GM23338 (cell line): ENCODE measurements around the gene PKD1L1. TPM values are rescaled to one million over a fixed set of nuclear protein-coding genes. Genes with fewer than 3 reads are reported as not detected.

Source experiments
- ATAC-seq: fragments of 200-7000 bp; cut with Tn5 transposase; 3 replicates; pipeline ENCODE4 v1.9.1; 2020
- DNase-seq: peaks from one replicate; pipeline ENCODE4 v3.0.0-alpha.2; 2015; ENCODE audit warnings: low spot score
- H2AFZ ChIP-seq: fragments of 200-600 bp; sonication (generic); 2 replicates; pipeline ENCODE4 v1.8.0; 2016; ENCODE audit warnings: antibody characterized with exemption, mild to moderate bottlenecking, moderate library complexity
- H3F3A ChIP-seq: fragments of 200-600 bp; sonication (generic); replicated peaks from 2 replicates; pipeline ENCODE4 v1.8.0; 2017; ENCODE audit warnings: antibody characterized with exemption, mixed run types, low read depth
- H3K27ac ChIP-seq: fragments of 200-600 bp; sonication (generic); 2 replicates; pipeline ENCODE4 v1.6.1; 2016; ENCODE audit warnings: low read depth
- H3K27me3 ChIP-seq: fragments of 200-600 bp; sonication (generic); 2 replicates; pipeline ENCODE4 v1.8.0; 2016; ENCODE audit warnings: mild to moderate bottlenecking, mixed run types, moderate library complexity; ENCODE audit not compliant: insufficient read depth
- H3K36me3 ChIP-seq: fragments of 200-600 bp; sonication (generic); 2 replicates; pipeline ENCODE4 v1.8.0; 2016; ENCODE audit warnings: mild to moderate bottlenecking; ENCODE audit not compliant: insufficient read depth
- H3K4me1 ChIP-seq: fragments of 200-600 bp; sonication (generic); 2 replicates; pipeline ENCODE4 v1.8.0; 2016; ENCODE audit warnings: mild to moderate bottlenecking, moderate library complexity; ENCODE audit not compliant: insufficient read depth
- H3K4me2 ChIP-seq: fragments of 200-600 bp; sonication (generic); 2 replicates; pipeline ENCODE4 v1.7.1; 2017; ENCODE audit warnings: mixed run types
- H3K4me3 ChIP-seq: fragments of 200-600 bp; sonication (generic); 2 replicates; pipeline ENCODE4 v1.6.1; 2016; ENCODE audit warnings: mixed run types
- H3K79me2 ChIP-seq: fragments of 200-600 bp; sonication (generic); replicated peaks from 2 replicates; pipeline ENCODE4 v1.8.0; 2017; ENCODE audit warnings: mild to moderate bottlenecking; ENCODE audit not compliant: insufficient read depth
- H3K9me2 ChIP-seq: fragments of 200-600 bp; sonication (generic); 2 replicates; pipeline ENCODE4 v1.8.0; 2017; ENCODE audit not compliant: insufficient read depth
- H4K20me1 ChIP-seq: fragments of 200-600 bp; sonication (generic); replicated peaks from 2 replicates; pipeline ENCODE4 v1.8.0; 2017; ENCODE audit warnings: mild to moderate bottlenecking; ENCODE audit not compliant: insufficient read depth
- H3K27ac Mint-ChIP-seq: 2 replicates; pipeline ENCODE4 v1.8.0; 2020; ENCODE audit warnings: inconsistent platforms, mild to moderate bottlenecking, moderate library complexity, mixed read lengths
- H3K27me3 Mint-ChIP-seq: 3 replicates; pipeline ENCODE4 v1.8.0; 2022; ENCODE audit warnings: low read depth, mild to moderate bottlenecking, moderate library complexity, mixed read lengths, inconsistent platforms; ENCODE audit not compliant: insufficient read depth, poor library complexity
- H3K36me3 Mint-ChIP-seq: 3 replicates; pipeline ENCODE4 v1.8.0; 2021; ENCODE audit warnings: low read depth, mild to moderate bottlenecking, inconsistent platforms, moderate library complexity, mixed read lengths
- H3K4me1 Mint-ChIP-seq: 3 replicates; pipeline ENCODE4 v1.8.0; 2020; ENCODE audit warnings: mild to moderate bottlenecking, inconsistent platforms, mixed read lengths
- H3K4me3 Mint-ChIP-seq: 3 replicates; pipeline ENCODE4 v1.8.0; 2021; ENCODE audit warnings: moderate library complexity, mild to moderate bottlenecking, inconsistent platforms, mixed read lengths
- H3K9me3 Mint-ChIP-seq: 3 replicates; pipeline ENCODE4 v1.8.0; 2020; ENCODE audit warnings: moderate library complexity, mild to moderate bottlenecking, inconsistent platforms, mixed read lengths
- CREB1 ChIP-seq: fragments of 250-450 bp; sonication (Bioruptor Pico); IDR thresholded peaks from 2 replicates; pipeline ENCODE4 v1.5.0; 2020; ENCODE audit warnings: low read depth, mild to moderate bottlenecking, moderate library complexity
- ETS1 ChIP-seq: IDR thresholded peaks from 2 replicates; pipeline ENCODE4 v1.6.1; 2016; ENCODE audit warnings: antibody characterized with exemption
- EZH2 ChIP-seq: fragments of 200-600 bp; sonication (generic); IDR thresholded peaks from one replicate; pipeline ENCODE4 v1.8.0; 2017; ENCODE audit warnings: antibody characterized with exemption, mild to moderate bottlenecking, low read depth; ENCODE audit not compliant: unreplicated experiment
- EZH2phosphoT487 ChIP-seq: fragments of 200-600 bp; sonication (generic); IDR thresholded peaks from one replicate; pipeline ENCODE4 v1.8.1; 2018; ENCODE audit warnings: antibody characterized with exemption; ENCODE audit not compliant: unreplicated experiment
- JUNB ChIP-seq: IDR thresholded peaks from one replicate; pipeline ENCODE4 v1.6.1; 2016; ENCODE audit warnings: antibody characterized with exemption; ENCODE audit not compliant: unreplicated experiment
- NANOG ChIP-seq: IDR thresholded peaks from 2 replicates; pipeline ENCODE4 v1.6.1; 2016; ENCODE audit warnings: antibody characterized with exemption, borderline replicate concordance
- POLR2AphosphoS5 ChIP-seq: IDR thresholded peaks from 2 replicates; pipeline ENCODE4 v1.6.1; 2016; ENCODE audit warnings: antibody characterized with exemption, low read depth
- REST ChIP-seq: IDR thresholded peaks from one replicate; pipeline ENCODE4 v1.6.1; 2018; ENCODE audit warnings: antibody characterized with exemption; ENCODE audit not compliant: unreplicated experiment
- STAT1 ChIP-seq: IDR thresholded peaks from one replicate; pipeline ENCODE4 v1.6.1; 2016; ENCODE audit warnings: antibody characterized with exemption; ENCODE audit not compliant: unreplicated experiment
- ZNF114 ChIP-seq: fragments of 250-450 bp; sonication (Bioruptor Pico); IDR thresholded peaks from 2 replicates; pipeline ENCODE4 v1.5.0; 2020; ENCODE audit warnings: mild to moderate bottlenecking, moderate library complexity
- ZNF331 ChIP-seq: fragments of 250-450 bp; sonication (Bioruptor Pico); IDR thresholded peaks from 2 replicates; pipeline ENCODE4 v1.5.0; 2020; ENCODE audit warnings: low read depth, mild to moderate bottlenecking, moderate library complexity
- polyA plus RNA-seq: library from polyadenylated mRNA; unstranded; fragments of >200 nt; fragmentation: Nextera tagmentation; extraction: Ambion mirVana; gene quantifications from 2 replicates; pipeline ENCODE4 v1.2.1, GENCODE V29; 2016
- total RNA-seq: library from RNA; depleted of rRNA; stranded (reverse); fragments of >200 nt; shearing (Covaris generic); gene quantifications from 2 replicates; pipeline ENCODE4 v1.2.3, GENCODE V29; 2014

Gene PKD1L1
- total and polyA plus RNA-seq, 2 experiments from 2014 or later = 0.03 TPM; not detected in 1

GRCh38 chr7:47885987-47886811, 62.1 kb downstream of the PKD1L1 start (continued):
- no peak for TF ChIP-seq REST
- TF ChIP-seq ZNF114 (CRISPR knock-in tag) = no peak
- TF ChIP-seq EZH2 = no peak
- no peak for TF ChIP-seq NANOG
- TF ChIP-seq POLR2AphosphoS5 = no peak
- TF ChIP-seq STAT1 = no peak
- TF ChIP-seq EZH2phosphoT487 = no peak
- no peak for TF ChIP-seq JUNB

- no peak overlapping the region for H3K27ac Mint-ChIP-seq
- ATAC-seq (no peak), DNase-seq (no peak)
- no peaks in the 10 kb centered on the region for H3K9me3 Mint-ChIP-seq
- H3K4me1 ChIP-seq = no peaks in the 10 kb centered on the region
- no peaks in the 10 kb centered on the region for H3F3A ChIP-seq
- no peak overlapping the region for H2AFZ ChIP-seq
- no peaks in the 10 kb centered on the region for H3K27me3 ChIP-seq
- peaks cover 2% of the 10 kb centered on the region for H3K27me3 Mint-ChIP-seq
- H3K9me2 ChIP-seq = no peaks in the 10 kb centered on the region
- TF ChIP-seq REST (no peak), CREB1 (no peak), JUNB (no peak), EZH2phosphoT487 (no peak), NANOG (no peak), ZNF331 (CRISPR knock-in tag) (no peak), EZH2 (no peak), ETS1 (no peak)
- no peaks in the 10 kb centered on the region; the same call in 2 of the 3 replicates for H3K4me1 Mint-ChIP-seq
- no peak overlapping the region for H3K4me2 ChIP-seq
- H4K20me1 ChIP-seq = no peaks in the 10 kb centered on the region
- H3K4me3 Mint-ChIP-seq = no peak overlapping the region
- H3K4me3 ChIP-seq = no peak overlapping the region
- H3K36me3 ChIP-seq = no peaks in the 10 kb centered on the region
- no peak overlapping the region for H3K27ac ChIP-seq
- no peaks in the 10 kb centered on the region for H3K36me3 Mint-ChIP-seq
- no peaks in the 10 kb centered on the region for H3K79me2 ChIP-seq
These were observed 62.8 kb downstream of the PKD1L1 start for GRCh38 chr7:47885309-47885986.
